Nephron progenitor cell (in vitro differentiated cells): Measurements from ENCODE around the gene GPHA2.
A peak's percentile ranks its signal among the peaks of the same experiment; 100 is the strongest.

Experiments used
- DNase-seq: peaks from one replicate; pipeline ENCODE4 v3.0.0; 2021
- H3K27ac Mint-ChIP-seq: 2 replicates; pipeline ENCODE4 v1.8.0; 2021; ENCODE audit warnings: mild to moderate bottlenecking, moderate library complexity, mixed read lengths
- H3K27me3 Mint-ChIP-seq: 2 replicates; pipeline ENCODE4 v1.8.0; 2021; ENCODE audit warnings: mild to moderate bottlenecking, low read depth, mixed read lengths; ENCODE audit not compliant: poor library complexity
- H3K36me3 Mint-ChIP-seq: 2 replicates; pipeline ENCODE4 v1.8.0; 2021; ENCODE audit warnings: low read depth, mixed read lengths
- H3K4me1 Mint-ChIP-seq: 2 replicates; pipeline ENCODE4 v1.8.0; 2021; ENCODE audit warnings: mixed read lengths
- H3K4me3 Mint-ChIP-seq: 2 replicates; pipeline ENCODE4 v1.8.0; 2021; ENCODE audit warnings: mild to moderate bottlenecking, moderate library complexity, mixed read lengths
- H3K9me3 Mint-ChIP-seq: 2 replicates; pipeline ENCODE4 v1.8.0; 2021; ENCODE audit warnings: mild to moderate bottlenecking, moderate library complexity, mixed read lengths
- TF ChIP-seq, protein P1 (sequence below): fragments of 200-600 bp; sonication (generic); IDR thresholded peaks from 2 replicates; pipeline ENCODE4 v1.5.0; 2021; ENCODE audit warnings: antibody characterized with exemption

GPHA2 gene

DNA sequence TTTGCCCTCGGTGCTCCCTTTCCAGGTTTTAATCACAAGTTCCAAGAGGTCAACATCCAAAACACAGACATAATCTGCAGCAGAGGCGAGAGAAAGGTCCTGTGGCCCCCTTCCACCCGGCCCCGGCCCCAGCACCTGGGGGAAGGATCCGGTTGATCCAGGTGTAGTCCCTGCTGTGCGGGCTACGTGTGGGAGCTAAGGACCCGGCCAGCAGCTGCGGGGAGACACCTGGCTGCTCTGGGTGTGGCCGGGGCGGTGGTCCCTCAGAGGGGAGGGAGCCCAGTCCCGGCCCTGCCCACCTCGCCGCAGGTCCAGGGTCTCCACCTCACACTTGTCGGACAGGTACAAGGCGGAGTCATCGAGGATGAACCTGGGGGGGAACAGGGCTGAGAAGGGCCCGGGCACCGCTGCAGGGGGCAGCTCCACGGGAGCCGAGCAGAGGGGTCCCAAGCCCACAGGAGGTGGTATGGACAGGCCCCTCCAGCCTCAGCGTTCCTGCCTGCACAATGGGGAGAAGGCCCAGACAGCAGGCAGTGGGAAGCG lies 32.3 kb downstream of the GPHA2 start:
- Mint-ChIP-seq H3K4me1 (peaks cover 11% of the 10 kb centered on the region), H3K9me3 (no peaks in the 10 kb centered on the region), H3K27me3 (no peaks in the 10 kb centered on the region), H3K27ac (no peak overlapping the region), H3K4me3 (no peak overlapping the region), H3K36me3 (peaks cover 23% of the 10 kb centered on the region)
- DNase-seq = no peak
- TF ChIP-seq, protein P1, sequence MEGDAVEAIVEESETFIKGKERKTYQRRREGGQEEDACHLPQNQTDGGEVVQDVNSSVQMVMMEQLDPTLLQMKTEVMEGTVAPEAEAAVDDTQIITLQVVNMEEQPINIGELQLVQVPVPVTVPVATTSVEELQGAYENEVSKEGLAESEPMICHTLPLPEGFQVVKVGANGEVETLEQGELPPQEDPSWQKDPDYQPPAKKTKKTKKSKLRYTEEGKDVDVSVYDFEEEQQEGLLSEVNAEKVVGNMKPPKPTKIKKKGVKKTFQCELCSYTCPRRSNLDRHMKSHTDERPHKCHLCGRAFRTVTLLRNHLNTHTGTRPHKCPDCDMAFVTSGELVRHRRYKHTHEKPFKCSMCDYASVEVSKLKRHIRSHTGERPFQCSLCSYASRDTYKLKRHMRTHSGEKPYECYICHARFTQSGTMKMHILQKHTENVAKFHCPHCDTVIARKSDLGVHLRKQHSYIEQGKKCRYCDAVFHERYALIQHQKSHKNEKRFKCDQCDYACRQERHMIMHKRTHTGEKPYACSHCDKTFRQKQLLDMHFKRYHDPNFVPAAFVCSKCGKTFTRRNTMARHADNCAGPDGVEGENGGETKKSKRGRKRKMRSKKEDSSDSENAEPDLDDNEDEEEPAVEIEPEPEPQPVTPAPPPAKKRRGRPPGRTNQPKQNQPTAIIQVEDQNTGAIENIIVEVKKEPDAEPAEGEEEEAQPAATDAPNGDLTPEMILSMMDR = no peak

DNA sequence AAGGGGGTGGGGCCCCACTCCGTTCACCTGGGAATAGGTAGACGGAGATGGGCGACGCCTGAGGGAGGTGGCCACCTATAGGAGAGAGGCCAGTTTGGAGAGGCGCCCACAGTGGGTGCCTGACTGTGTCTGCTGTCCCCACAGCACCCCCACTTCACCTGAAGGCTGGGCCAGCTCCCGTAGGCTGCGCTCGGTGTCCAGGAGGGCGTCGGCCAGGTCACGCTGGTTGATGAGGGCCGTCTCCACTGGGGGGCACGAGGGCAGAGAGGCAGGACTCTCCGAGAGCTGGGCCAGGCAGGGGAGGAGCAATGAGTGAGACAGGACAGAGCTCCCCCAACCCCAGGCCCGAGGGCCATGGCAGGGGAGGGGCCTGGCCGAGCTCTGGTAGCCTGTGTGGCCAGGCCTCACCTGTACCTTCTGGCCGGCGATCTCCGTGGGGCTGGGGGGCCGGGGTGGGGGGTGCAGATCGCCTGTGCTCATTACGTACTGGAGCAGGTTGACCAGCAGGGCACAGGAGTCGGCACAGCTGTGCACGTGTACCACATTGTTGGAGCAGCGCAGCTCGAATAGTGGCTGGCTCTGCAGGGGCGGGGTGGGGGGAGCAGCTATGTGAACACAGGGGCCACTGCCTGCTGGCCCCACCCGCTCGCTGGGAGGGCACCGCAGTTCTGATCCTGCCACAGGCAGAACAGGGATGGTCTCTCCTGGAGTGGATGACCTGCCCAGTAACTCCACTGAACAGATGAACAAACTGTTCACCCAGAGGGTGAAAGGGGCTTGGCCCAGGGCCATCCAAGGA lies 33.4 kb downstream of the GPHA2 start:
- H3K36me3 Mint-ChIP-seq = peaks cover 19% of the 10 kb centered on the region
- no peaks in the 10 kb centered on the region for H3K9me3 Mint-ChIP-seq
- H3K4me3 Mint-ChIP-seq = no peak overlapping the region
- TF ChIP-seq, protein P1 = no peak
- H3K27me3 Mint-ChIP-seq = no peaks in the 10 kb centered on the region
- no peak for DNase-seq
- H3K4me1 Mint-ChIP-seq = peaks cover 11% of the 10 kb centered on the region
- H3K27ac Mint-ChIP-seq = no peak overlapping the region

DNA sequence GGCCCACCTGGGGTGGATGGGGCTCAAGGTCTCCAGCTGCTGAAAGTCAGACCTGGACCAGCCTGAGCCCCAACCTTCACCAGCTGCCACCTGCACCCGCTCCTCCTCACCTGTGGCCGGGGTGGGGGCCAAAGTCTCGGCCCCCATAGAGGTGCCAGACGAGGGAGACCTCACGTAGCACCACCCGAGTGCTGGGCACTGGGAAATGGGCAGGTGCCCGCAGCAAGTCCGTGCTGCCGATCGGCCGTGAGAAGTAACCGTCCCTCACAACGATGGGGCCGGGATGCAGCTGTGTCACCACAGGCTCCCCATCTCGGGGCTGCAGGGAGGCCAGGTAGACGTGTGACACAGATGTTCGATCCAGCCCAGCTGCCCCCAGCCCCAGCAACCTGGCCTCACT lies 34.9 kb downstream of the GPHA2 start:
- H3K27ac Mint-ChIP-seq = no peak overlapping the region

DNA sequence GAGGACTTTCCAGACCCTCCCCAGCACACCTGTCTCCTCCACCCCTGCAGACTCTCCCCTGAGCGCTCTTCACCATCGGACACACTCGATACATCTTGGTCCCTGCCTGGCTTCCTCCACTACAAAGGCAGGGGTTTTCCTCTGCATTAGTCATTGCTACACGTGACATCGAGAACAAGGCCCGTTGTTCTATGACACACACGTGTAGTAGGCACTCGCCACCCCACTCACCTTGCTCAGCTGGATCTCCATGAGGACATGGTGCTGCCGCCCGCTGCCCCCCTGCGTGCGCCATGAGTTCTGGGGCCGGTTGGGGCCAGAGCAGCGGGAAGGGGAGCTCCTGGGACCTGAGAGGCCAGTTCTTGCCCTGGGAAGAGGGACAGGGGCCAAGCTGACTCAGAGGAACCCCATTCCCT lies 35.4 kb downstream of the GPHA2 start:
- TF ChIP-seq, protein P1 = no peak
- Mint-ChIP-seq H3K27me3 (no peaks in the 10 kb centered on the region), H3K36me3 (peaks cover 20% of the 10 kb centered on the region), H3K4me3 (no peak overlapping the region), H3K4me1 (peaks cover 11% of the 10 kb centered on the region), H3K9me3 (no peaks in the 10 kb centered on the region), H3K27ac (peak overlapping the region; percentile 80)
- no peak for DNase-seq

More for the DNA sequence above, 34.9 kb downstream of the GPHA2 start:
- TF ChIP-seq, protein P1 = no peak
- Mint-ChIP-seq H3K4me1 (peaks cover 11% of the 10 kb centered on the region), H3K27me3 (no peaks in the 10 kb centered on the region), H3K4me3 (no peak overlapping the region), H3K36me3 (peaks cover 23% of the 10 kb centered on the region), H3K9me3 (no peaks in the 10 kb centered on the region)
- DNase-seq = no peak

DNA sequence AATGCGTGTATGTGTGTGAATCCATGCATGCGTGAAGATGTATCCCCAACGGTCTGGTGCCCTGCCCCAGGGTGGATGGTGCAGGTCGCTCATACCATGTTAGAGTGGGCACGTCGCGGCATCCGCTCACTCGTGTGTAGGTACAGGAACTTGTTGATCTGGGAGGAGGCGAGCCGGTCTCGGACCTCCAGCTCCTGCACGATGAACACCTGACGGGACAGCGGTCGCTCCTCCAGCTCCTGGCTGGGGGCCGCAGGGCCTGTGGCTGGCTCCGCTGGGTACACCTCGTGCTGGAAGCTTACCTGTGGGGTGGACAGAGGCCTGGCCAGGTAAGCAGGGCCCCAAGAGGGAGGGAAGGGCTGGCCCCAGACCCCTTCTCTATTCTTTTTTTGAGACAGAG lies 37.2 kb downstream of the GPHA2 start:
- Mint-ChIP-seq H3K4me3 (no peak overlapping the region), H3K4me1 (peaks cover 11% of the 10 kb centered on the region), H3K27me3 (no peaks in the 10 kb centered on the region), H3K27ac (no peak overlapping the region), H3K36me3 (peaks cover 12% of the 10 kb centered on the region), H3K9me3 (no peaks in the 10 kb centered on the region)
- no peak for DNase-seq
- TF ChIP-seq, protein P1 = no peak

DNA sequence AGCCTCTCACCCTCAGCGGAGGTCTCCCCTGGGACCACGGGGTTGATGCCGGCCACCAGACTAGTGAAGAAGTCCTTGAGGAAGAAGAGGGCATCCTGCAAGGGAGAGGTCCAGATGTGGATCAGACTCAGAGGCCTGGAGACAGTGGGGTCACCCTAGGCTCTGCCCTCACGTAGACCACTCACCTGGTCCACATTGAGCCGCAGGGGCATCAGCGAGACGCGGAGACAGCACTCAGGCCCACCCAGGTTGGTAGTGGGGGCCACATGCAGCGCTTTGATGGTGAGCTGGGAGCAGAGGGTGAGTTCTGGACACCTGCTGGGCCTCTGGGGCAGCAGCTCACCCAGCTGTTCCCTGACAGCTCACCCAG lies 37.6 kb downstream of the GPHA2 start:
- TF ChIP-seq, protein P1 = no peak
- H3K4me1 Mint-ChIP-seq = peaks cover 11% of the 10 kb centered on the region

More for the DNA sequence above, 37.6 kb downstream of the GPHA2 start:
- H3K27me3 Mint-ChIP-seq = no peaks in the 10 kb centered on the region
- no peak overlapping the region for H3K4me3 Mint-ChIP-seq
- no peak overlapping the region for H3K27ac Mint-ChIP-seq
- peaks cover 12% of the 10 kb centered on the region for H3K36me3 Mint-ChIP-seq
- no peaks in the 10 kb centered on the region for H3K9me3 Mint-ChIP-seq
- DNase-seq = no peak
